ELR (cell line): ENCODE measurements around the gene SARDH.
A peak's percentile ranks its signal among the peaks of the same experiment; 100 is the strongest.

ENCODE experiments used
- DNase-seq: peaks from one replicate; pipeline ENCODE4 v3.0.0-alpha.2; 2015; ENCODE audit warnings: low read depth

SARDH gene

GRCh38 chr9:133737774-133738639 lies at the start of gene SARDH:
SARDH (minus strand) TSS chr9:133738352; CDS start chr9:133734173, 4,179 bp downstream.
- peak; percentile 40 for DNase-seq

- DNase-seq = peak; percentile 25
These were observed 49.5 kb upstream of the SARDH start for GRCh38 chr9:133787754-133788025.

- no peak for DNase-seq
These were observed 49.0 kb upstream of the SARDH start for GRCh38 chr9:133786907-133787753.

GRCh38 chr9:133786371-133786753 lies 48.2 kb upstream of the SARDH start:
- no peak for DNase-seq

GRCh38 chr9:133785753-133786370 lies 47.7 kb upstream of the SARDH start:
- no peak for DNase-seq

- DNase-seq = no peak
These were observed 46.8 kb upstream of the SARDH start for GRCh38 chr9:133784731-133785561.

GRCh38 chr9:133783331-133783731 lies 45.2 kb upstream of the SARDH start:
- DNase-seq = no peak

- DNase-seq = peak; percentile 71
These were observed 44.3 kb upstream of the SARDH start for GRCh38 chr9:133782157-133783130.

GRCh38 chr9:133781828-133782135 lies 43.6 kb upstream of the SARDH start:
- no peak for DNase-seq

GRCh38 chr9:133780962-133781827 lies 43.0 kb upstream of the SARDH start:
- DNase-seq = no peak

GRCh38 chr9:133780404-133780945 lies 42.3 kb upstream of the SARDH start:
- DNase-seq = no peak

GRCh38 chr9:133779516-133780403 lies 41.6 kb upstream of the SARDH start:
- DNase-seq = no peak

GRCh38 chr9:133779081-133779480 lies 40.9 kb upstream of the SARDH start:
- DNase-seq = no peak

- no peak for DNase-seq
These were observed 40.3 kb upstream of the SARDH start for GRCh38 chr9:133778336-133779013.

- DNase-seq = no peak
These were observed 39.7 kb upstream of the SARDH start for GRCh38 chr9:133777871-133778270.

- DNase-seq = no peak
These were observed 39.1 kb upstream of the SARDH start for GRCh38 chr9:133777068-133777791.
